Measurements from ENCODE around the gene CLDN19. TPM values are rescaled to one million over a fixed set of nuclear protein-coding genes. Genes with fewer than 3 reads are reported as not detected.

CLDN19 gene
- total and polyA plus RNA-seq, 2 donors from 2014 or later: 23.2 to 42.5 TPM

- Histone ChIP-seq H3K9me3 (ENCODE audit: control insufficient read depth in 2 of 3, insufficient read depth in 1 of 3, low read length in 3 of 3) (no peaks in the 10 kb centered on the region), H3K27ac (ENCODE audit: low read depth in 2 of 2, low read length in 2 of 2) (no peak overlapping the region), H3K27me3 (ENCODE audit: control insufficient read depth, insufficient read depth, low read length) (no peaks in the 10 kb centered on the region), H3K9ac (ENCODE audit: low read length in 3 of 3) (no peak overlapping the region), H3K36me3 (ENCODE audit: control insufficient read depth in 2 of 3, insufficient read depth in 3 of 3, low read length in 3 of 3) (peaks cover 5 to 18% (median 11%) of the 10 kb centered on the region in 3 donors), H3K4me3 (ENCODE audit: low read length in 3 of 3) (no peak overlapping the region), H3K4me1 (ENCODE audit: control insufficient read depth in 2 of 3, insufficient read depth in 2 of 3, low read depth in 1 of 3, low read length in 3 of 3) (peaks cover 0 to 10% (median 0%) of the 10 kb centered on the region in 3 donors)
- intact Hi-C loops (cut with DNase I): no loop called here
- FAIRE-seq: no peak
- no peak for TF ChIP-seq CTCF (IDR thresholded peaks at IDR 0.05; ENCODE audit: borderline replicate concordance, extremely low read depth, insufficient read depth)
- DNase-seq: no peak
Measured at GRCh38 chr1:42761567-42761966, 21.5 kb upstream of the CLDN19 start.

GRCh38 chr1:42759114-42759513 is 19.1 kb upstream of the CLDN19 start:
- Histone ChIP-seq H3K4me1 (ENCODE audit: control insufficient read depth in 2 of 3, insufficient read depth in 2 of 3, low read depth in 1 of 3, low read length in 3 of 3) (peaks cover 0 to 2% (median 0%) of the 10 kb centered on the region in 3 donors), H3K4me3 (ENCODE audit: low read length in 3 of 3) (no peak overlapping the region), H3K36me3 (ENCODE audit: control insufficient read depth in 2 of 3, insufficient read depth in 3 of 3, low read length in 3 of 3) (peaks cover 10 to 34% (median 29%) of the 10 kb centered on the region in 3 donors), H3K27me3 (ENCODE audit: control insufficient read depth, insufficient read depth, low read length) (no peaks in the 10 kb centered on the region), H3K9ac (ENCODE audit: low read length in 3 of 3) (no peak overlapping the region), H3K27ac (ENCODE audit: low read depth in 2 of 2, low read length in 2 of 2) (no peak overlapping the region), H3K9me3 (ENCODE audit: control insufficient read depth in 2 of 3, insufficient read depth in 1 of 3, low read length in 3 of 3) (no peaks in the 10 kb centered on the region)
- intact Hi-C loops (cut with DNase I): no loop called here
- DNase-seq (no peak), FAIRE-seq (no peak)
- TF ChIP-seq CTCF (IDR thresholded peaks at IDR 0.05; ENCODE audit: borderline replicate concordance, extremely low read depth, insufficient read depth): no peak

GRCh38 chr1:42758641-42759040 is 18.6 kb upstream of the CLDN19 start:
- no peak overlapping the region for H3K9ac ChIP-seq (ENCODE audit: low read length in 3 of 3)

More at GRCh38 chr1:42758641-42759040, 18.6 kb upstream of the CLDN19 start:
- intact Hi-C loops (cut with DNase I): no loop called here
- no peak overlapping the region for H3K27ac ChIP-seq (ENCODE audit: low read depth in 2 of 2, low read length in 2 of 2)
- H3K9me3 ChIP-seq (ENCODE audit: control insufficient read depth in 2 of 3, insufficient read depth in 1 of 3, low read length in 3 of 3): no peaks in the 10 kb centered on the region
- no peak overlapping the region for H3K4me3 ChIP-seq (ENCODE audit: low read length in 3 of 3)
- no peak for FAIRE-seq
- DNase-seq: no peak
- peaks cover 0 to 2% (median 0%) of the 10 kb centered on the region in 3 donors for H3K4me1 ChIP-seq (ENCODE audit: control insufficient read depth in 2 of 3, insufficient read depth in 2 of 3, low read depth in 1 of 3, low read length in 3 of 3)
- H3K27me3 ChIP-seq (ENCODE audit: control insufficient read depth, insufficient read depth, low read length): no peaks in the 10 kb centered on the region
- TF ChIP-seq CTCF (IDR thresholded peaks at IDR 0.05; ENCODE audit: borderline replicate concordance, extremely low read depth, insufficient read depth): no peak
- H3K36me3 ChIP-seq (ENCODE audit: control insufficient read depth in 2 of 3, insufficient read depth in 3 of 3, low read length in 3 of 3): peaks cover 10 to 37% (median 31%) of the 10 kb centered on the region in 3 donors
